ENCODE data around the gene CAP2.

- TF ChIP-seq, protein P1, sequence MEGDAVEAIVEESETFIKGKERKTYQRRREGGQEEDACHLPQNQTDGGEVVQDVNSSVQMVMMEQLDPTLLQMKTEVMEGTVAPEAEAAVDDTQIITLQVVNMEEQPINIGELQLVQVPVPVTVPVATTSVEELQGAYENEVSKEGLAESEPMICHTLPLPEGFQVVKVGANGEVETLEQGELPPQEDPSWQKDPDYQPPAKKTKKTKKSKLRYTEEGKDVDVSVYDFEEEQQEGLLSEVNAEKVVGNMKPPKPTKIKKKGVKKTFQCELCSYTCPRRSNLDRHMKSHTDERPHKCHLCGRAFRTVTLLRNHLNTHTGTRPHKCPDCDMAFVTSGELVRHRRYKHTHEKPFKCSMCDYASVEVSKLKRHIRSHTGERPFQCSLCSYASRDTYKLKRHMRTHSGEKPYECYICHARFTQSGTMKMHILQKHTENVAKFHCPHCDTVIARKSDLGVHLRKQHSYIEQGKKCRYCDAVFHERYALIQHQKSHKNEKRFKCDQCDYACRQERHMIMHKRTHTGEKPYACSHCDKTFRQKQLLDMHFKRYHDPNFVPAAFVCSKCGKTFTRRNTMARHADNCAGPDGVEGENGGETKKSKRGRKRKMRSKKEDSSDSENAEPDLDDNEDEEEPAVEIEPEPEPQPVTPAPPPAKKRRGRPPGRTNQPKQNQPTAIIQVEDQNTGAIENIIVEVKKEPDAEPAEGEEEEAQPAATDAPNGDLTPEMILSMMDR (IDR thresholded peaks at IDR 0.05; ENCODE audit: low read depth, low read length, poor library complexity, severe bottlenecking) = no peak
- no peak for TF ChIP-seq EZH2phosphoT487 (IDR thresholded peaks at IDR 0.05; ENCODE audit: borderline replicate concordance, low read length)
Observed at GRCh38 chr6:17511580-17511979, 118.2 kb downstream of the CAP2 start.

Measured in DOHH2 (cell line).